NB4 (cell line): ENCODE data around the gene TMCC3.
"Not testable (repeated sequence)": the region's sequence is repeated elsewhere in the genome, so short reads cannot be mapped to it uniquely, and the experiment has no call there.

Experiments used
- MYC ChIP-seq: IDR thresholded peaks from 2 replicates; pipeline ENCODE4 v1.6.1; 2011; ENCODE audit warnings: low read depth, low read length
- POLR2A ChIP-seq: IDR thresholded peaks from 2 replicates; pipeline ENCODE4 v1.6.1; 2011; ENCODE audit warnings: mild to moderate bottlenecking; ENCODE audit not compliant: insufficient read length; ENCODE audit errors: extremely low read depth
- TF ChIP-seq, protein P1 (sequence below): IDR thresholded peaks from one replicate; pipeline ENCODE4 v1.5.1; 2012; ENCODE audit warnings: low read depth, low read length
- TF ChIP-seq, protein P2 (sequence below): IDR thresholded peaks from 2 replicates; pipeline ENCODE4 v1.6.1; 2011; ENCODE audit warnings: low read depth, low read length

DNA sequence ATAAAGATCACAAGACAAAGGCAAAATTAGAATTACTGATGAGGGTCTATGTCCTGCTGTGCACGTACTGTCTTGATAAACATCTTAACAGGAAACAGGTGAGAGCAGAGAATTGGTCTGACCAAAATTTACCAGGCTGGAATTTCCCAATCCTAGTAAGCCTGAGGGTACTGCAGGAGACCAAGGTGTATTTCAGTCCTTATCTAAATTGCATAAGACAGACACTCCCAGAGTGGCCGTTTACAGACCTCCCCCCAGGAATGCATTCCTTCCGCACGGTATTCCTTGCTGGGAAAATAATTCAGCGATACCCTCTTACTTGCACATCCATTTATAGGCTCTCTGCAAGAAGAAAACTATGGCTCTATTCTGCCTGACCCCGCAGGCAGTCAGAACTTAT lies 43.5 kb downstream of the TMCC3 start:
- TF ChIP-seq, protein P1, sequence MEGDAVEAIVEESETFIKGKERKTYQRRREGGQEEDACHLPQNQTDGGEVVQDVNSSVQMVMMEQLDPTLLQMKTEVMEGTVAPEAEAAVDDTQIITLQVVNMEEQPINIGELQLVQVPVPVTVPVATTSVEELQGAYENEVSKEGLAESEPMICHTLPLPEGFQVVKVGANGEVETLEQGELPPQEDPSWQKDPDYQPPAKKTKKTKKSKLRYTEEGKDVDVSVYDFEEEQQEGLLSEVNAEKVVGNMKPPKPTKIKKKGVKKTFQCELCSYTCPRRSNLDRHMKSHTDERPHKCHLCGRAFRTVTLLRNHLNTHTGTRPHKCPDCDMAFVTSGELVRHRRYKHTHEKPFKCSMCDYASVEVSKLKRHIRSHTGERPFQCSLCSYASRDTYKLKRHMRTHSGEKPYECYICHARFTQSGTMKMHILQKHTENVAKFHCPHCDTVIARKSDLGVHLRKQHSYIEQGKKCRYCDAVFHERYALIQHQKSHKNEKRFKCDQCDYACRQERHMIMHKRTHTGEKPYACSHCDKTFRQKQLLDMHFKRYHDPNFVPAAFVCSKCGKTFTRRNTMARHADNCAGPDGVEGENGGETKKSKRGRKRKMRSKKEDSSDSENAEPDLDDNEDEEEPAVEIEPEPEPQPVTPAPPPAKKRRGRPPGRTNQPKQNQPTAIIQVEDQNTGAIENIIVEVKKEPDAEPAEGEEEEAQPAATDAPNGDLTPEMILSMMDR: not testable (repeated sequence)
- TF ChIP-seq POLR2A, MYC: not testable (repeated sequence)
- TF ChIP-seq, protein P2, sequence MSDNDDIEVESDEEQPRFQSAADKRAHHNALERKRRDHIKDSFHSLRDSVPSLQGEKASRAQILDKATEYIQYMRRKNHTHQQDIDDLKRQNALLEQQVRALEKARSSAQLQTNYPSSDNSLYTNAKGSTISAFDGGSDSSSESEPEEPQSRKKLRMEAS: not testable (repeated sequence)
